GM10266 (cell line): Measurements from ENCODE around the gene RUBCN.

Experiments used
- DNase-seq: peaks from one replicate; pipeline ENCODE4 v3.0.0; 2012; ENCODE audit errors: extremely low spot score
- CTCF ChIP-seq: IDR thresholded peaks from 2 replicates; pipeline ENCODE4 v1.5.1; 2012; ENCODE audit warnings: mild to moderate bottlenecking, low read depth; ENCODE audit not compliant: control insufficient read depth, insufficient read depth; ENCODE audit errors: missing control alignments

Gene RUBCN

GRCh38 chr3:197746801-197747237, 10.1 kb upstream of the RUBCN start:
- DNase-seq, result no peak
- no peak for TF ChIP-seq CTCF

DNA sequence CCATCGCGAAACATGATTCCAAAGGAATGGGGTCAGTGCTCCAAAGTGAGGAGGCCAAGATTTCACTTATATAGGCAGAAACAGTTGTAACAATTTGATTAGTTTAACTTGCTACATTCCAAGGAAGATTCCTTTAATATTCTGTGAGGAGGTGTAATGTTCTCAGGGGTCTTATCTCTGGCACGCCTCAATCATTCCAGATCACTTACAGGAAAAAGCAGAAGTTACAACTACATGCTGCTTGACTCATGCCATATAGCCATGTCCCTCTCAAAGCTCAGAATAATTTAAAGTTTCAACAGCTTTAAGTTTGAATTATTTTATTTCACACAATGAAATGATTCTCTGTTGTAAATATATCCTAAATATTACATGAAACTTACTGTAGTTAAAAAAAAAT, 9.5 kb upstream of the RUBCN start:
- no peak for TF ChIP-seq CTCF
- no peak for DNase-seq

GRCh38 chr3:197742787-197743186, 6.1 kb upstream of the RUBCN start:
- DNase-seq, result no peak
- TF ChIP-seq CTCF, result no peak

DNA sequence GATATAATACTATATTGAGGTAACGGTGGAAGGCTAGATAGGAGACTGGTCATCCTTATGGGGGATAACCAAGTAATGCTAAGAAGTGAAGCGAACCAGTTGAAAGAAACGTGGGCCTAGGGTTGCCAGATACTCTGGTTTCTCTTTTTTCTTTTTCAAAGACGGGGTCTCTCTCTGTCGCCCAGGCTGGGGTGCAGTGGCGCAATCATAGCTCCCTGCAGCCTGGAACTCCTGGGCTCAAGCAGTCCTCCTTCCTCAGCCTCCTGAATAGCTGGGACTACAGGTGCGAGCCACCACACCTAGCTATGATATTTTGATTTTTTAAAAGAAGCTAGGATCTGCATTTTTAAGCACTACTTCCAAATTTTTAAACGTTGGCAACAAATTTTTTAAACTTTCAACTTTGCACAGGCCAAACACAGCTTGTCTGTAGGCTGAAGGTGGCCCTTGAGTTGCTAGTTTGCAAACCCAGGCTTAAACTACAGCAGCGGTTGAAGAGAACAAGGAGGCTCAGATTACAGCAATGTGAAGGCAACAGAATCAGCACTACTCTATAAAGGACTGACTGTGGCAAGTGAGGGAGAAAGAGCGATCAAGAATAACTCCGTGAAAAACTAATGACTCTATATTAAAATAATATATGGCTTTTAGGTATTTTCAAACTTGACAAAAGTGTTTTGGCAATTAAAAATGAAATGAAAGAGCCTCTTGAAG, 1.2 kb upstream of the RUBCN start:
- DNase-seq, result no peak
- no peak for TF ChIP-seq CTCF

GRCh38 chr3:197737319-197737649, 580 bp upstream of the RUBCN start:
- no peak for TF ChIP-seq CTCF
- DNase-seq, result no peak

DNA sequence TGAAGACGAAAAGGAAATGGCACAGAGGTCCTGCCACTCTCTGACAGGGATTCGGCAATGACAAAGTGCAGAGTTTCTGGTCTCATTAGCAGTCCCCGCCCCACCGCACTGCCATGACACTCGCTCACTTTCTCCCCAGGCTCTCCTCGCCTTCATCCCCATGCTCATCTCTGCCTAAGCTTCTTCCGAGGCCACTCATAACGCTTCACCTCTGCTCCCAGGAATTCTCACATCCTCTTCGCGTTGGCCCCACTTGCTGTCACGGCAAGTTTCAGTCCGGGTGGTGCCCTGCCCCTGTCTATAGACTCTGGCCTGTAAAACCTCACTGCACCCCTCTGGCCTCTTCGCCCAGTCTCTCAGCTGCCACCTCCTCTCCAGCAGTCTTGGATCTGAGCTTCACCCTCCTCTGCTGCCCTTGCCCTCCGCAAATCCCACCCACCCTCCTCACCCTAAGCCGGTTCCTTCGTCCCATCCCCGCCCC, 654 bp downstream of the RUBCN start:
- TF ChIP-seq CTCF, result no peak
- peak; percentile 85 for DNase-seq

DNA sequence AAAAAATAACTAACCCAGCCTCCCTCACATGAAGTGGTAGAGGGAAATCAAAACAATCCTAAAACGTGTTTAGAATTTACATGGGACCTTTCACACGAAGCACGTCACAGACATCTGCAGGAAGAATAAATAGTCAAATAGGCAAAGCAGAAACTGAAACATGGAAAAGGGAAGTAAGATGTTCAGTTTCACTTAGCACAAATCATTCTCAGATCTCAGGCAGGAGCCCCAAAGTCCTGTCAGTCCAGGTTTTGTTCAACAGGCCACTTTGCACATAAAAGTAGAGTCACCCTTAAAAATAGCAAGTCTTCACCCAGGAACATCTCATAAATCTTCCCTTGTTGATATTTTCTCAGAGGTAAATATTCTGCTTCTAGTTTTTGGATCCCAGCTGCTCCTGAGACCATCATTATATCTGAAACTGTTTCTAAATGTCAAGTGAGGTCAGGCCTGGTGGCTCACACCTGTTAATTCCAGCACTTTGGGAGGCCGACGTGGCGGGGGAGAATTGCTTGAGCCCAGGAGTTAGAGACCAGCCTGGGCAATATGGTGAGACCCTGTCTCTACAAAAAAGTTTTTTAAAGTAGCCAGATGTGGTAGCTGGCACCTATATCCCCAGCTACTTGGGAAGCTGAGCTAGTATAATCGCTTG, 1.9 kb downstream of the RUBCN start:
- DNase-seq, result peak; percentile 90
- no peak for TF ChIP-seq CTCF
